ENCODE measurements around the gene ST3GAL4.
"Not testable (repeated sequence)": the region's sequence is repeated elsewhere in the genome, so short reads cannot be mapped to it uniquely, and the experiment has no call there.

Gene ST3GAL4, protein sequence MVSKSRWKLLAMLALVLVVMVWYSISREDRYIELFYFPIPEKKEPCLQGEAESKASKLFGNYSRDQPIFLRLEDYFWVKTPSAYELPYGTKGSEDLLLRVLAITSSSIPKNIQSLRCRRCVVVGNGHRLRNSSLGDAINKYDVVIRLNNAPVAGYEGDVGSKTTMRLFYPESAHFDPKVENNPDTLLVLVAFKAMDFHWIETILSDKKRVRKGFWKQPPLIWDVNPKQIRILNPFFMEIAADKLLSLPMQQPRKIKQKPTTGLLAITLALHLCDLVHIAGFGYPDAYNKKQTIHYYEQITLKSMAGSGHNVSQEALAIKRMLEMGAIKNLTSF

DNA sequence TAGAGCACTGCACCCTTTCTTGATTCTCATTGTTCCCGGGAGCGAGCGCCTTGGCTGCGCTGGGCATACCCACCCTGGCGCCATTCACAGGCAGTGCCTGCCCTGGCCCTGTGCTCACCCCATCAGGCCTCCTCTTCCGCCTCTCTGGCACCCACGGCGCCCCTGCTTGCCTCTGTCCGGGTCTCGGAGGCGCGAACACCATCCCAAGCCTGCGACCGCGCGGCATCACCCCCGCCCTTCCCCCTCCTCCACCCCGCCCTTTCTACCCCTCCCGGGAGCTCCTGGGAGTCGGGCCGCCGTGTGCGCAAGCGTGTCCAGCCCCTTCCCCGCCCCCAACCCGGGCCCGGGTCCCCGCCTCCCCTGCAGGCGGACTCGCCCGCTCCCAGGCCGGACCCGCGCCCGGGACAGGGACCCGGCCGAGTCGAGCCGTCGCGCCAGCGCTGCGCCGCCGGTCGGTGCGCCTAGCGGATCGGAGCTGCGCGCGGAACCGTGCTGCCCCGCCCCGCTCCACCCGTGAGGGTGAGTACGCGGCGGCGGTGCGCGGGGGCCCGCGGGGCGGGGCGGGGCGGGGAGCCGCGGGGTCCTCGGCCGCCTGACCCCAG lies at the start of gene ST3GAL4:
Gene ST3GAL4, plus strand, starts transcription at position 363 of the 602 bp plus-strand sequence. CDS start 50,470 bp downstream, outside the sequence.
- DNase-seq, result peak; percentile 68

DNA sequence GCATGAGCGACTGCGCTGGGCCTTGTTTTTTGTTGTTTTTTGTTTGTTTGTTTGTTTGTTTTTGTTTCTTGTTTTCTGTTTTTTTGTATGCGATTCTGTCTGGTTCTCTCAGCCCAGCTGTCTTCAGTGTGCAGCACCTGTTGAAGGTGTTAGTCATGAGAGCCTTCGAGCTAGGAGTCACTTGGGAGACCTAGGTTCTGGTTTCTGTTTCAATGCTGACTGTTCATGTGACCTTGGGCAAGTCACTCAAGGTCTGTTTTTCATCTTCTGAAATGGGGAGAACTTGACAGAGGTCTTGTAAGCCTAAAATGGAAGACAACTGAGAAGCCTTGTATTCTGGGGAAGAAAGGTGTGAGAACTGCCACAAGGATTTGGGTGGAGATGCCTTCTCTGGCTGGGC lies 49.8 kb upstream of the ST3GAL4 start:
- DNase-seq, result no peak

DNA sequence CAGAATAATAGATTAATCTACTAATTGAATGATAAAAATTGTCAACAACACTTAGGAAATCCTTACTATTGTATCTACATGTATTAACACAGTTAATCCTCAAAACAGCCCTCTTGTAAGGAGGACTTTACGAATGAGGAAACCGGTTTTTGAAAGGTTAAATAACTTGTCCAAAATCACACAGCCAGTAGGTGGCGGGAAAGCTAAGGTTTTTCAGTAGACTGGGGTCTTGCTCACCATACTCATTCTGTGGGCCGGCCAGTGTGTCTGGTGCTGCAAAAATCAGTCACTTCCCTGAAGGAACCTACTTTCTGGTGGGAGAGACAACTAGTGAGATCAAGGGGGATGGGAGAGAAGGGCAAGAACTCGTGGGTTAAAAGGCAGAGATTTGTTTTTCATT lies 47.8 kb upstream of the ST3GAL4 start:
- no peak for DNase-seq

DNA sequence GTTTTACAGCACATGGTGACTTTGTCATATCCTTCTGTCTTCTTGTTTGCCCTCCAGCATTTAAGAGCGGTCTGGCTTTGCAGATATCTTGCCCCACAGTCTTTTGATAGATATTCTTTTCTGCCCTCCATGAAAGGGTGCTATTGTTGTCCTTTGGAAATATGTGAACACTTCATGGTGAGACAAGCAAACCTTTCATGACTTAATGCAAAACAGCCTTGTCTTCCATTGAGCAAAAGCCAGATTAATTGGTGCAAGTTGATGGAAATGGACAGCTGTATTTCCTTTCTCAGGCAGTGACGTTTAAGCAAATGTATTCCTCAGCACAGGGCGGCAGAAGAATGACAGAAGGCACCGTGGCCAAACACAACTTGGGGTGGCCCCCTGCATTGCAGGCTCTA lies 47.2 kb upstream of the ST3GAL4 start:
- DNase-seq, result no peak

DNA sequence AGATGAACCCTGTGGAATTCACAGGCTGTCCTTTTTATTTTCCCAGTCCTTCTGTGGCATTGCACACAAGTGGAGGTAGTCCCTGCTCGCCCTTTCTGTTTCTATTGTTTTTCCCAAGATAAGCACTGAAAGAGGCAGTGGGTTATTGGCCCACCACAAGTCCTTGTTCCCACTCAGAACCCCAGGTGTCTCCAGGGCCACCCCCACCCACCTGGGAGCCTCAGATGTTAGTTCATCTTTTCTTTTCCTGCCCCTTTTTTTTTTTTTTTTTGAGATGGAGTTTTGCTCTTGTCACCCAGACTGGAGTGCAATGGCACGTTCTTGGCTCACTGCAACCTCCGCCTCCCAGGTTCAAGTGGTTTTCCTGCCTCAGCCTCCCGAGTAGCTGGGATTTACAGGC lies 46.7 kb upstream of the ST3GAL4 start:
- not testable (repeated sequence) for DNase-seq

DNA sequence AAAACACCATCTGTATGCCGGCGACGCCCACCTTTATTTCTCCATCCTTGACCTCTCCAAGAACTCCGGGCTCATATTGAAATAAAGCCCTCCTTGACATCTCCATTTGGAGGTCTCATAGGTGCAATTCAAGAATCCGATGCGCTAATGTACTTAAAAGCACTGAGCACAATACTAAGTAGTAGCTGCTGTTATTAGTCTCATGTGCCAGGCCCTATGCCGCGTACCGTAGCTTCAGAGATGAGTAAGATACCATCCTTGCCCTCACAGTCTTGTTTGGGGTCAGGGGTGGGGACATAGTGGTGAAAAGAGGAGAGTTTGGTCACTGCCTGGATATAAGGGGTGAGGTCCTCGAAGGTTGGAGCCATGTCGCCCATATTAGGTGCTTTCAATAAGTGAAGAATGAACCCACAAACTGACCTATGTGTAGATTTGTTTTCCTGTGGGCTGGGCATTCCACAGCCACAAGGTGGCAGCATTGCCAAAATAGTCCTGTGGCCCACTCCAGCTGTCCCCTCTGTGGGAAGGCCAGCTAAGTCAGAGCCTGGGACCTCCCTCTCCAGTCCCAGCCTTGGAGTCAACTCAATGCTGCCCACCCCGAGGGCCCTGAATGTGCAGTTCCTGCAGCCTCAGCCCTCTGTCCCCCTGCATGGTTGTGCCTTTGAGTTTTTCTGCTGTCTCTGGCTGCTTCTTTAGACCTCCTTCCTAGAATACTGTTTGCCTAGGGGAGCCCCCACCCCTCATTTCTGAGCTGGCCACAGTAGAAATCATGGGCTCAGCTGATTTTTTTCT lies 45.1 kb upstream of the ST3GAL4 start:
- peak; percentile 61 for DNase-seq

DNA sequence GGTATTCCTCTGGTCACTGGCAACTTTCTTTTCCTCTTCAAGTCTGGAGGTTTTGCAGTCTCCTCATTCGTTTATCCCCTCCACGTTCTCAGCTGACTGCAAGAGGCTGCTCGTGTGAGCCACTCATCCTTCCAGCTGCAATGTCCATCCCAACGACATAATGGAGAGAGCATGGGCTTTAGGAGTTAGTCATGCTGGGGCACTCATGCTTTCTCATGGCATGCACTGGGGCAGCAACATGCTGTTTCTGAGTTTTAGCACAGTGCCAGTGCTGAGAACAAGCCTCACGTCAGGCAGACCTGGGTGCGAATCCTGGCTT lies 44.5 kb upstream of the ST3GAL4 start:
- DNase-seq, result no peak

DNA sequence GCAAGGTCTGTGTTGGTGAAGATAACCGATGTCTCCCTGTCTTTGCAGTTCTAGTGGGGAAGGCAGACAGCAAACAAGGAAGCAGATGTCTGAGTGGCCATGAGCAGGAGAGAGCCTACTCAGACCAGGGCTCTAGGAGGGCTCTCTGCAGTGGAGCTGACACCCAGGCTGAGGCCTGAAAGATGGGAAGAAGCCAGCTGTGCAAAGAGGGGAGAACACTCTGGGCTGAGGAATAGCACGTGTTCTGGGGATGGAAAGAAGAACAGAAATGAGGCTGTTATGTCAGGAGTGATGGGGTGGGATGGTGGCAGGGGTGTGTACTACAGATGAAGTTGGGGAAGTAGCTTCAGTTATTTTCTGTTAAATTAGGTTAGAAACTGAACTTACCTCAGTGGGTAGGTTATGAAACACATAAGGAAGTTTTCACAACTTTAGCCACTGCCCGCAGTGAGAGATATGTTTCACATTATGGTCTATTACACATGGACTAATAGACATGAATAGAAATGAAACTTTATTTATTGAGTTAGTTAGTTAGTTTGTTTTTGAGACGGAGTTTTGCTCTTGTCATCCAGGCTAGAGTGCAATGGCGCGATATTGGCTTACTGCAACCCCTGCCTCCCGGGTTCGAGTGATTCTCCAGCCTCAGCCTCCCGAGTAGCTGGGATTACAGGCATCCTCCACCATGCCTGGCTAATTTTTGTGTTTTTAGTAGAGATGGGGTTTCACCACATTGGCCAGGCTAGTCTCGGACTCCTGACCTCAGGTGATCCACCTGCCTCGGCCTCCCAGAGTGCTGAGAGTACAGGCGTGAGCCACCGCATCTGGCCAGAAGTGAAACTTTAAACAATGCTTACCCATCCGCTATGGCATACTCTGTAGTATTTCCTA lies 43.8 kb upstream of the ST3GAL4 start:
- DNase-seq, result no peak

DNA sequence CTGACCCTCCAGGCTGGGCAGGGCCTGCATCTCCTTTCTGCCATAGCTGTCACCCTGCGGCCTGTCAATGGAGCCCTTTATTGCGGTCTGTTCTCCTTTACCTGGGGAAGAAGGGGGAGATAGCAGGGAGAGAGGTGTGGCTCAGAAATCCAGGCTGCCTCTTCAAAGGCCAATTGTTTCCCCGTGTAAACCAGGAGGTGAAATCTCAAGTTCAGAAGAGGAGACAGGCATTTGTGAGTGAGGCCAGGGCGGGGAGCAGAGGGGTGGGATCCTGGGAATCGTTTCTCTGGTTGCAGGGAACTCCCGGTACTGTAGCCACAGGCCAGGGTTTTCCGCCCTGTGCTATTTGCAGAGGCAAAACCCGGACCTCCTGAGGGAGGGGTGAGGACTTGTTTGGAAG lies 42.5 kb upstream of the ST3GAL4 start:
- no peak for DNase-seq

DNA sequence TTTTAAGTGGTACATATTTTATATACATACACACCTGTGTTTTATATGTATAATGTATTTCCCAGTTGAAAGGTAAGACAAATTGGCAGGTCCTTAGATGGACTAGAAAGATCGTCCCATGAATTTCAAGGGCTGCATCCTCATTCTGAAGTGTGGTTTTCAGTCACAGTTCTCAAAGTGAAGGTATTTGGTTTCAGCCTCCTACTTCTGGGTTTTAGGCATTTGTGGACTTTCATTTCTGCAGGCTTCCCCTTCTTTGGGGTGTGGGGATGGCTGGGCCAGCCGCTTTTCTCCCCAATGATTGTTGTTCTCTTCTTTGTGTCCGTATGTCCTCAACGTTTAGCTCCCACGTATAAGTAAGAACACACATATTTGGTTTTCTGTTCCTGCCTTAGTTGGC lies 41.7 kb upstream of the ST3GAL4 start:
- DNase-seq, result no peak

DNA sequence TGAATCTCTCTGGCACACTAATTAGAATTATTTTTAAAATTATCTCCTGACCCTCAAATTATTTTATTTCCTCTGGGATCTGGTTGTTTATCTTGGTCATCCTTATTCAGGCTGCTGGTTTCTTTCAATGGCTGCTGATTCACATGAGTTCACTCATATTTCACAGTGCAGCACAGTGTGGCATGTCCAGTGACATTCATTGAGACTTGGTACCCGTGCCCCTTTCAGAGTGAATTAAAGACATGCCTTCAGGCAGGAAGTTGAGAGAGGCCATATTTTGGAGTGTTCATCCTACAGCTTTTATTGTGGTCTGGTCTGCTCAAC lies 38.1 kb upstream of the ST3GAL4 start:
- no peak for DNase-seq

DNA sequence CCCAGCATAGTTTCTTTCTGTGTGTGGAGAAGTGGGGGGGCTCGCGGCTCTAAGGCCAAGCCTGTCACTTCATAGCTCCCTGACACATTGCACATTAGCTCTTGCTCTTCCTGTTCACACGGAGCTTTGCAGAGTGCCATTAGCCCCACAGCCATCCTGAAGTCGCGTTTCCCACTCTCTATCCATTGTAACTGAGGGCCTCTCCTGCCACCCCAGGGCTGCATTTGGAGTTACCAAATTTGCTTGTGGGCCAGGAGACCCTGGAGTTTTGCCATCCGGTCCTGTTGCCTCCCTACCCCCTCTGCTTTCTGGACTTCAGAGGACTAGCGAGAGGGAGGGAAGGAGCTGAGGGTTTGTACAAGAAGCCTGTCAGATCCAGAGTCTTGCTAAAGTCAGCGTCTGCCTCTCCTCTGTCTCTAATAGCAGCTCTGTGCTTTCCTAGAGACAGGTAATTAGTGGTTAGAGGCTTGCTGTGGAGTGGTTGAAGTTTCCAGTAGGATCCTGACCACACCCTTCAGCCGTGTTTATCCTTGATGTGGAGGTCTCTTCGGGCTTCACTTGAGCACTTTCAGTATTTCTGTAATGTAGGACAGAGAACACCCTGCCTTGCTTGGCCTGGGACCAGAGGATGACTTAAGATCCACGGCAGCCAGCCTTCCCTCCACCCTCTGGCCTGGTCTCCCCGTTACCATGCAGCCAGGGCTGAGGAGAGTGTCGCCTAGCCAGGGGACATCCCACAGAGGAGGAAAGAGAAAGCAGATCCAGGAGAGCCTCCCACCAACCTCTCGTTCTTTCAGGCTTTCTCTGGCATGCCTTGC lies 37.5 kb upstream of the ST3GAL4 start:
- peak; percentile 29 for DNase-seq

DNA sequence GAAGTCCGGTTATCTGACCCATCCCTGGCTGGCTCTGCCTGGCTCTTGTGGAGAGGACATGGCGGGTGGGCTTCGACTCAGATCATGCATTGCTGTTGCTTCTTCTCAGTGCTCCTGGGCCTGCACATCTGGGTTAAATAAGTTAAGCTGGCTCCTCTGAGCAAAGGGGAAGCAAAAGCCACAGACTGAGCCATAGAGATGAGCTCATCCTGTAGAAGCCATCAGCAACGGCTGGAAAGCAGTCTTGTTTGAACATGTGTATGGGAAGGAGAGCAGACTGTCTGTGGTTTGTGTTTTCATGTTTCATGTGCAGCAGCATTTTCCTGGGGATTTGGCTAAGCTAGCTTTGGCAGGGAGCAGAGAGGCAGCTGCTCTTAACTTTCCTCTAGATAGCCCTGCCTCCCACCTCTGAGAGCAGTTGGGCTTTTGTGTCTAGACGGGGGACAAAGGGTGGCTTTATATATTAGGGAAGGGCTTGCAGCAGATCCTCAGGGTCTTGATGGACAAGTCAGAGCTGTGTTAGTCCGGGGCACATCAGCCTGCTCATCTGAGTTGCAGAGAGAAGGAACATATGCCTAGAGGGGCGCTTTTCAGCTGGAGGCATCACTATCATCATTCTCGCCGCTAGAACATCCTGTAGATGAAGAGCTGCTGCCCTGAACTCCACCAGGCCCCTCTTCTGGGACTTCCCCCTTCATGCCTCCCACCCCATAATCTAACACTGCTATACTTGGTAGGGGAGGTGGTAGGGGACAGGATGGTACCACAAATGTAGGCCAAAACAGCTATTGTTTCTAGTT lies 36.7 kb upstream of the ST3GAL4 start:
- peak; percentile 32 for DNase-seq

DNA sequence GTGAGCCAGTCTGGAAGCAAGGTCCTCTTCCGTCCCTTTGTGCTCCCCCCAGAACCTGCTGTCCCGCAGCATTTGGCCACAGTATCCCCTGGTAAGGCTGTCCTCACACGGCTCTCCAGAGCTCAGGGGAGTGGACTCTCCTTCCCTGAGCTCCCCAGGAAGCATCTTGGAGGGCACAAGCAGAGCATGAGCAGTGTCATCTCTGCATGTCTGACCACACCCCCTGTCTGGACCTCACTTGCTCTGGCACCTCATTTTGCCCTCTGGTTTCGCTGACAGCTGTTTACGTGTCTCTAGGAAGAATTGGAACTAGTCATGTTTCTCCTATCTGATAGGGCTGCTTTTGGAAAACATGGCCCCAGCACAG lies 36.1 kb upstream of the ST3GAL4 start:
- DNase-seq, result no peak

DNA sequence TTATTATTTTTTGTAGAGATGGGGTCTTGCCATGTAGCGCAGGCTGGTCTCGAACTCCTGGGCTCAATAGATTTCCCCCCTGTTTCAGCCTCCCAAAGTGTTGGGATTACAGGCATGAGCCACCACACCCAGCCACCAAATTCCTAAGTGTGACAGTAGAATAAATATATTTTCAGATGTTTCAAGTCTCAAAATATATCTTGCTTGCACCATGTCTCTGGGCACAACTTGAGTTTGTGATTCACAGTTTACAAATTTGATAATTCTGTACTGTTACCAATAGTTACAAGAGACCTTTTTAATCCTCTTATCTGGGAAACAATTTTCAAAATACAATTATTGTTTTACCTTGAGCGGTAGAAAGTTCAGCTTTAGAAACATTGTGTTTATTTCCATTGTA lies 32.5 kb upstream of the ST3GAL4 start:
- DNase-seq, result no peak

DNA sequence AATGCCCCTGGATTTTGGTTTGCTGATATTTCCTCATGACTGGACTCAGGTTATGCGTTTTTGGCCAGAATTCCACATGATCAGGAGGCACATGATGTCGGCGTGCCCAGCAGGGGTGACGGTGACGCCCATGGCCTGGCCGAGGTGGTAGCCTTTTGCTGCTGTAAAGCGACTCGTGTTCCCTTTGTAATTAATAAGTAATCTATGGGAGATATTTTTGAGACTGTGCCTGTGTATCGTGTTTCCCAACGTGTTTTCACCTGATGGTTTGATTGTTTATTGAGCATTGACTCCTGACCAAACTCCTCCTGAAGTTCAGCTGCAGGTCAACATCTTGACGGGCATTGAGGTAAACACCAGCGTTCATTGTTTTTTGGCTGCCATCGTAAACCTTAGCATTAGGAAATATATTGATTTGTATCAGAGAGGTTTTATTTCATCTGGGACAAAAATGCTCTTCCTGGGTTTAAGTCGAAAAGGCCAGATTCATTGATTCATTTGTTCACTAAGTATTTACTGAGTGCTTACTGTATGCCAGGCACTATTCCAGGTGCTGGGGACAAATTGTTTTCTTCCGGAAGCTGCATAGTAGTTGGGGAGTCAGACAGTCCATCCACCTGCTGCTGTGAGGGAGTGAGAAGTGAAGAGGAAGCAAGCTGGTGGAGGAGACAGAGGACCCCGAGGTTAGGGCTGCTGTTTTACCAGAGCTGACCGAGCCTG lies 28.0 kb upstream of the ST3GAL4 start:
- DNase-seq, result no peak

DNA sequence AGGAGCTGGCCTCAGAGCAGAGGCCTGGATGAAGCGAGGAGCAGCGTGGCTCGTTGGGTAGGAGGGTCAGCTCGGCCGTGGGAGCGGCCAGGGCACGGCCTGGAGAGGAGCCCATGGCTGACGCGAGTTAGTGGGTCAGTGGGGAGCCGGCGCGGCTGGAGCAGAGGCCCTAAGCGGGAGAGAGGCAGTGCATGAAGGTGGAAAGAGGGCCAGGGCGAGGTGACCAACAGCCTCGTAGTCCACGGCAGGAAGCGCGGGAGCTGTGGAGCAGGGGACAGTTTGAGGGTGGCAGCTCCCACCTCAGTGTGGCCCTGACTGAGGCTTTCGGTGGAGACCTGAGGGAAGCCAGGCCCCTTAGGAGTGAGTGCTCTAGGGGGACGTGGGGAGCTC lies 27.5 kb upstream of the ST3GAL4 start:
- DNase-seq, result no peak

DNA sequence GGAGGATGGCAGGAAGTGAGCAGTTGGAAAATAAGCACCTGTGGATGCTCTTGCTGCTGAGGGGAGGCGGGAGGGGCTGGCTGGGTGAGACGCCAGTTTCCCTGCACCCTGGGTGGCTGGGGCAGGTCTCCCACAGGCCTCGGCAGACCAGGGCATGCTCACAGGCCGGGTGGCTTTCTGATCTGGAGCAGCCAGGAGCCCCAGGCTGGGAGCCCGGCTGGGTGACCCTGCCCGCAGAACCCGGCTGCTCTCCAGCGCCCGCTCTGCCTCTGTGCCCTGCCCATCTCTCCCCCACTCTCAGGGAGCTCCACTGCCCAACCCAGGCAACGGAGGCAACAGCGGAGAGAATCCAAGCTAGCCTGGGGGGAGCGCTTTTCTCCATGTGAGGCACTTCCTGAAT lies 27.0 kb upstream of the ST3GAL4 start:
- no peak for DNase-seq

DNA sequence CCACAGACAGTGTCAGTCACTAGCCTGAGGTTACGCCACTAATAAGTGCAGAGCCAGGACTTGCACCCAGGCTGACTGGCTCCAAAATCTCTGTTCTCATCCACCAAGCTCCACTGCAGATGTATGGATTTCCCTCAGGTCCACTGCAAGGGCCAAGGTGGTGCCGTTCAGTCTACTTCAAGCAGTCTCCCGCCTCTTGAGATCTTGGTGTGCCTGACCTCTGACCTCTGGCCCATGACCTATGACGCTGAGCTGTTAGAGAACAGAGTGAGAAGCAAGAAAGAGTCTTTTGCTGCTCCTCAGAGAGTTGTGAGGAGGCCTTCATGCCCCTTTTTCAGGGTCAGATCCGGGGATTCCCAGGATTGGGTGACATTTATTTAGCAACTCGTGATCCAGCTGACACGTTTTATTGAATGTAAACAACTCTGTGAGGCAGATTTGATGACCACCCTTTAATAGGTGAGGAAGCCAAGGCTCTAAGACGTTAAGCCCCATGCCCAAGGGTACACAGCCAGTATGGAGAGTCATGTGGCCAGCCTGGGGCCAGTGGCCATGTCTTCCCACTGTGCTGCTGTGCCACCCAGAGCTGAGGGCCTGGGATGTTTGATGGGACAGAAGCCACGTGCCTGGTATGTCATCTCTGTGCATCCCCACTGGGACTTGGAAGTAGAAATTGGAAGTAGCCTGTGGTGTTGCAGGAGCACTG lies 26.4 kb upstream of the ST3GAL4 start:
- no peak for DNase-seq

DNA sequence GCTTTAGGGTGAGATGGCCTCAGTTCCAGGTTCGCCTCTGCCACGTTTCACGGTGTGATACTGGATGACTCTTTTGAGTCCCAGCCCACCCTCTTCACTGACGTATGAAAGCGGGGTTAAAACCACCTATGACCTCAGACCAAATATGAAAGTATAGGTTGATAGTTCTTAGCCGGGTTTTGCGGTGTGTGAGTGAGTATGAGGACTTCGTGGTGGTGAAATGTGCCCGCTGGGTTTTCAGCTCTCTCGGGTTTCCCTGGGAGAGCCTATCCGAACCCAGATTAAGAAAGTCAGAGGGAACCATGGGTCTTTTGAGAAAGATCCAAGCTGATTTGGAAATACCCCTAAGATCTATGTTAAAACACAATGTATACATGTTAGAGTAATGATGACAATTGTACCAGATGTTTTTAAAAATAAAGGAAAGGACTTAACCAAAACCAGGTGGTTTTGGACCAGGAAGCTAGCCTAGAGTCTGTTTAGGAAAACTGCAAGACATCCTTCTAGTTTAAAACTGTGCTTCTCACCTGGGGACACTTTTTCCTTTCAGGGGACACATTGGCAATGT lies 25.8 kb upstream of the ST3GAL4 start:
- peak; percentile 27 for DNase-seq

All from activated CD8-positive, alpha-beta memory T cell treated with anti-CD3 and anti-CD28 coated beads, Interleukin-2, amount 50 U/mL, for 4 hours (primary cell).